Spleen (tissue), 7 donors: Measurements from ENCODE around the gene RBM18.

Experiments used
- CTCF ChIP-seq, 11 experiments: fragments of 200-600 bp in 7 of 11; fragments of 450-650 bp in 4 of 11; sonication (generic) in 4 of 11; IDR thresholded peaks in 8 of 11; conservative IDR thresholded peaks in 3 of 11; 1 replicate in 7 of 11; 2 replicates in 4 of 11; pipeline versions ENCODE4 v1.4.0 to v1.8.0; 2016 to 2021; ENCODE audit warnings: antibody characterized with exemption in 11 of 11, inconsistent platforms in 4 of 11, mild to moderate bottlenecking in 1 of 11
- POLR2A ChIP-seq, 3 donors: fragments of 450-650 bp; IDR thresholded peaks; one replicate each; pipeline ENCODE4 v1.5.1; 2017; ENCODE audit warnings: antibody characterized with exemption in 3 of 3, mild to moderate bottlenecking in 1 of 3
- donor health status: DM: no; HTN: no; CAD: no; lungs with moderate emphysema.
- donor health status: DM: no; HTN: no; CAD: no.
- donor health status: DM: no; HTN: no; CAD: no.

DNA sequence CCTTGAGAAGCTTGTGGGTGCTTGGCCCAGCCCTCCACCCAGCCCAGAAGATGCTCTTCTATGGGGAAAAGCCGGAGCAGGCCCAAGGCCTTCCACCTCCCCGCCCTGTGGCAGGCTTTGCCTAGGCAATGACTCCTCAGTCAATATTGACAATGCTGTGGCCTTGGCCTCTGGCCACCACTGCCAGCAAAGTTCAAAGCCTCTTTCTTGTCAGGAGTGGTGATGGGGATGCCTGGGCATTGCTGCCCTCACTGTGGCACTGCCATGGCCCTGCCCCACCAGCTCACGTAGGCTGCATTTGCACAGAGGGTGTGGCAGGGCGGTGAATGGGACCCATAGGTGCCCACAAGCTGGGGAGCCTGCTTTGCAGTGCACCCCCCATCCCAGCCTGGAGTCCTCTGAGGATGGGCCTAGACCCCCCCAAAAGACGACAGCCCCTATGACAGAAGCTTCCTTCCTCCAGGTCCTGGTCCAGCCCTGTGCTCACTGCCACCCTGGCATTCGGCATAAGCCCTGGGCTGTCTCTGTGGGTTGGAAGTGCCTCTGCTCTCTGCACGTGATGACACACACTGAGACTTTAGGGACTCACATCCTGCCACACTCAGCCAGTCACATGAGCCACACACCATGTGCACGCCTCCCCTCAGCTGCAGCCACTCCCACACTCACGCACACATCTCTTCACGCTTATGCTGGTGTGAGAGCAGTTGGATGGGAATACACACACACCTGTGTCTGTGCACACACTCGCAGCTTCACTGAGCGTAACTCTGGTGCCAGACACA lies 73.9 kb downstream of the RBM18 start:
- TF ChIP-seq POLR2A (IDR thresholded peaks at IDR 0.05) (no peak), CTCF (IDR thresholded peaks at IDR 0.05 in 8 of 11, conservative IDR thresholded peaks at IDR 0.05 in 3 of 11) (no peak)
